GM18508 (cell line): Measurements from ENCODE around the gene MRPL54.
"Not testable (repeated sequence)": the region's sequence is repeated elsewhere in the genome, so short reads cannot be mapped to it uniquely, and the experiment has no call there.

ENCODE experiments used
- ATAC-seq: cut with Tn5 transposase; IDR thresholded peaks from one replicate; pipeline ENCODE4 v1.9.1; 2021; ENCODE audit warnings: moderate number of reproducible peaks; ENCODE audit not compliant: insufficient read depth, unreplicated experiment

MRPL54 gene

GRCh38 chr19:3738477-3739220, 23.8 kb upstream of the MRPL54 start:
- no peak for ATAC-seq

GRCh38 chr19:3740431-3740830, 22.1 kb upstream of the MRPL54 start:
- no peak for ATAC-seq

DNA sequence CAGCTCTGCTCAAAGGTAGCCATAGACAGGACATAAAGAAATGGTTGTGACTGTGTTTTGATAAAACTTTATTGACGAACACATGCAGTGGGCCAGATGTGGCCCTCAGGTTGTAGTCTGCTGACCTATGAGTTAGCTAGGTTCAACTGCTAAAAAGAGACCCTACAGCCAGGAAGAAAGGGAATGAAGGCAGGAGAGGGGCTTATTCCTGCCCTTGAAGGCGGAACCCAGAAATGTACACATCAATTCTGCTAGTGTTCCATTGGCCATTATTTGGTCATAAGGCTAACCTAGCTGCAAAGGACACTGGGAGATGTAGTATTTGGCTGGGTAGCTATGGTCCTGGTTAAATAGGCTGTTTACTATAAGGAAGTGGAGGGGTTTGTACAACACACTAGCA, 19.0 kb upstream of the MRPL54 start:
- ATAC-seq = no peak

DNA sequence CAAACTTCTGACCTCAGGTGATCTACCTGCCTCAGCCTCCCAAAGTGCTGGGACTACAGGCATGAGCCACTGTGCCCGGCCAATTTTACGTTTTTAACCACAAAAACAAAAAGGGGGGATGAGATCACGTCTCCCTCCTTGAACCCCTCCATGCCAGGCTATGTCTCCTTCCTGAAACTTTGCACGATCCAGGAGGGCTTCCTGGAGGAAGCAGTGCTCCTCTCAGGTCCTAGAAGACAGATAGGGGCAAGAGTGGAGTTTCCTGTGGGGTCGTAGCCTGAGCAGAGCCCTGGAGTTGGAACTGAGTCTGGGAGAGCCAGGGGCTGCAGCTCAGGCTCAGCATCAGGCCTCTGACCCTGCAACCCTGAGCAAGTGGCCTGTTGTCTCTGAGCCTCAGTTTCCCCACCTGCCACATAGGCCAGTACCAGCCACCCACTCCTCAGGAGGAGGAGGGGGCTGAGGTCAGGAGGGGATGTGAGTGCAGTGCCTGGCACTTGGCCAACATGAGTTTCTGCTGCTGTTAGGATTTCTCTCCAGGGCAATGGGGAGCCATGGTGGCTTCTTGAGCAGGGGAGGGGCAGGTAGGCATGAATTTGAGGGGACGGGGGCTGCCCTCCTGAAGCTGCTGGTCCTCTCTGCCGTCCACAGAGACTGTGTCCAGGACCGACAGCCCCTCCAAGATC, 17.0 kb upstream of the MRPL54 start:
- no peak for ATAC-seq

DNA sequence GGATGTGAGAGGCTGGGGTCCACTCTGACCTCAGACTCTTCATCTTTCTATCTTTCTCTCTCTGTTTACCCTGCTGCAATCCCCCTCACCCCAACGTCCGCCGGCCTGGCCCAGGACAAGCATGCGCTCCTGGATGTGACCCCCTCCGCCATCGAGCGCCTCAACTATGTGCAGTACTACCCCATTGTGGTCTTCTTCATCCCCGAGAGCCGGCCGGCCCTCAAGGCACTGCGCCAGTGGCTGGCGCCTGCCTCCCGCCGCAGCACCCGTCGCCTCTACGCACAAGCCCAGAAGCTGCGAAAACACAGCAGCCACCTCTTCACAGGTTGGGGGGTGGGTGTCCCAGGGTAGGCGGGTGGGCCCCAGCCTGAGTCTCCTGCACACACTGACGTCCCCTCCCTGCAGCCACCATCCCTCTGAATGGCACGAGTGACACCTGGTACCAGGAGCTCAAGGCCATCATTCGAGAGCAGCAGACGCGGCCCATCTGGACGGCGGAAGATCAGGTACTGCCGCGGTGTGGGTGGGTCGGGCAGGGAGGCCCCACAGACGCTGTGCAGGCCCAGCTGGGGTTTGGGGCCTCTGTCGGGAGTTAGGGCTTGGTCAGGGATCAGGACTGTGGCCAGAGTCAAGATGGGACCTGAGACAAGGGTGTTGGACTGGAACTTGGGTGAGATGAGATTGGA, 16.0 kb upstream of the MRPL54 start:
- no peak for ATAC-seq

DNA sequence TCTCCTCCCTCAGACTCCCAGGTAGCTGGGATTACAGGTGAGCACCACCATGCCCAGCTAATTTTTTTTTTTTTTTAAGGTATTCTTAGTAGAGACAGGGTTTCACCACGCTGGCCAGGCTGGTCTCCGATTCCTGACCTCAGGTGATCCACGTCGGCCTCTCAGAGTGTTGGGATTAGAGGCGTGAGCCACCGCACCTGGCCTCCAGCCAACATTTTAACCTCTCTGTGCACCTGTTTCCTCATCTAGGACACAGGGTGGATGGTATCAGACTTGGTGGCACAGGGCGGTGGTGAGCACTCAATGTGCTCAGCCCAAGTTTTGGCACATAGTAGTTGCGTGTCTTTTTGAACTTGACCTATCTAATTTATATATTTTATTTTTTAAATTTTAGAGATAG, 13.5 kb upstream of the MRPL54 start:
- ATAC-seq = no peak

- ATAC-seq = no peak
Measured at GRCh38 chr19:3750211-3750610, 12.3 kb upstream of the MRPL54 start.

DNA sequence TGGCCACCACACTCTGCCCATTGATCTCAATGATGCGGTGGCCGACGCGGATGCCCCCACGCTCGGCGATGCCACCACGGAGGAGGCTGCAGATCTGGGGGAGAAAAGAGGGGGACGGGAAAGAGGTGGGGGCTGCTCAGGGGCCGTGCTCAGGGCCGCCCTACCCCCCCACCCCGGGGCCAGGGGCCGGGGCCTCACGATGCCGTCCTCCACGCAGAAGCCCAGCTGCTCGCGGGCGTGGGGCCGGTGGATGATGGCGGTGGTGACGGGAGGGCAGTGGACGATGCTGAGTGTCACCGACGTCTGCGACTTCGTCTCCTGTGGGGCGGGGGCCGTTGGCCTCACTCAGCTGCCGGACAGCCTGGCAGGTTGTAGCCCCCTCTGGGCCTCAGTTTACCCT, 11.2 kb upstream of the MRPL54 start:
- no peak for ATAC-seq

- ATAC-seq = no peak
Measured at GRCh38 chr19:3752492-3752891, 10.0 kb upstream of the MRPL54 start.

- ATAC-seq = no peak
Measured at GRCh38 chr19:3753631-3754410, 8.7 kb upstream of the MRPL54 start.

GRCh38 chr19:3757705-3758104, 4.8 kb upstream of the MRPL54 start:
- ATAC-seq = not testable (repeated sequence)

GRCh38 chr19:3758297-3758696, 4.2 kb upstream of the MRPL54 start:
- ATAC-seq = not testable (repeated sequence)

- no peak for ATAC-seq
Measured at GRCh38 chr19:3759482-3760254, 2.8 kb upstream of the MRPL54 start.

DNA sequence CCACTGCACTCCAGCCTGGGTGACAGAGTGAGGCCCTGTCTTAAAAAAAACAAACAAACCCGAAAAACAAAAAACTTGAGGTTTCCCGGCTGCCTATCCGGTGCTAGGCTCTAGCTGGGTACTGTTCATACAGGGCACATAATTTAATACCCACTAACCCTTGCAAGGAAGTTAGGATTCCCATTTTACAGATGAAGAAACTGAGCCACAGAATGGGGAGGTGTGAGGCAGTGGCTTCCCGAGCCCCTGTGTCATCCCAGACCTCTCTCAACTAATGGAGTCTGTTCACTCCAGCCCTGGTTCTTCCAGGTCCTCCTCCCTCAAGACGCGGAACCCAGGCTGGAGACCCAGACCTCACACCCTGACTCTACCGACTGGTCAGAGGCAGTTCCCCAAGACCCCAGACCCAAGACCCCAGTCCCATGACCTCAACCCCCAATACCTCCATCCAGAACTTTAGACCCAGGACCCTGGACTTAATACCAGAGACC, 1.6 kb upstream of the MRPL54 start:
- ATAC-seq = no peak

GRCh38 chr19:3761382-3762129, 926 bp upstream of the MRPL54 start, which contains the start of gene APBA3:
Gene APBA3 (minus strand): TSS chr19:3761692. CDS start chr19:3760264, 1,428 bp downstream.
- ATAC-seq = no peak

DNA sequence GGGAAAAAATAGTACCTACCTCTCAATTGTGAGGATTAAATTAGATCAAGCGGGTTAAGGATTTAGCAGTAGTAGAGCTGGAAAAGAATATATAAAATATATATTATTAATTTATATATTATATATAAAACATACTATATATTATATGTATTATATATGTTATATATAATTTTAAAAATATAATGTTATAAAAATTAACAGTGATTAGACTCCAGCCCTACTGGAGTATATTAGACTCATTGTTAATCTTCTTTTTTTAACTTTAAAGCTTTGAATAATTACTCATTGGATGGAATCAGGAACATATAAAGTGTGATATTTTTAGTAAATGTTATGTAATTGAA, 380 bp upstream of the MRPL54 start:
- ATAC-seq = no peak

DNA sequence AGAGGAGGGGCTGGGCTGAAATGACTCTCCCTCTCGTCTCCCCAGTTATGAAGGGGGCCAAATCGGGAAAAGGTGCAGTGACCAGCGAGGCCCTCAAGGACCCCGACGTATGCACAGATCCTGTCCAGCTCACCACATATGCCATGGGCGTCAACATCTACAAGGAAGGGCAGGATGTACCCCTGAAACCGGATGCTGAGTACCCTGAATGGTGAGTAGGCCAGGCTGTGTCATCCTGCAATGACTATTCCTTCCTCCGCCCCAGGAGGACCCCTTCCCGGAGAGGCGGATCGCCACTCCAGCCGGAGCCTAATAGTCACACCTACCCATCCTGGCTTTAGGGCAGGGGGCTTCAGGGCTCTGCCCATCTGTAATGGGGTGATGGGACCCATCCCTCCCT, 2.6 kb downstream of the MRPL54 start:
- ATAC-seq = no peak

DNA sequence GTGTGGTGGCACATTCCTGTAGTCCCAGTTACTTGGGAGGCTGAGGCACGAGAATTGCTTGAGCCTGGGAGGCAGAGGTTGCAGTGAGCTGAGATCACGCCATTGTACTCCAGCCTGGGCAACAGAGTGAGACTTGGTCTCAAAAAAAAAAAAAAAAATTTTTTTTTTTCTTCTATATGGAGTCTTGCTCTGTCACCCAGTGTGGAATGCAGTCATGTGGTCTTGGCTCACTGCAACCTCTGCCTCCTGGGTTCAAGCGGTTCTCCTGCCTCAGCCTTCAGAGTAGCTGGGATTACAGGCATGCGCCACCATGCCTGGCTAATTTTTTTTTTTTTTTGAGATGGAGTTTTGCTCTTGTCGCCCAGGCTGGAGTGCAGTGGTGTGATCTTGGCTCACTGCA, 3.3 kb downstream of the MRPL54 start:
- ATAC-seq = not testable (repeated sequence)

DNA sequence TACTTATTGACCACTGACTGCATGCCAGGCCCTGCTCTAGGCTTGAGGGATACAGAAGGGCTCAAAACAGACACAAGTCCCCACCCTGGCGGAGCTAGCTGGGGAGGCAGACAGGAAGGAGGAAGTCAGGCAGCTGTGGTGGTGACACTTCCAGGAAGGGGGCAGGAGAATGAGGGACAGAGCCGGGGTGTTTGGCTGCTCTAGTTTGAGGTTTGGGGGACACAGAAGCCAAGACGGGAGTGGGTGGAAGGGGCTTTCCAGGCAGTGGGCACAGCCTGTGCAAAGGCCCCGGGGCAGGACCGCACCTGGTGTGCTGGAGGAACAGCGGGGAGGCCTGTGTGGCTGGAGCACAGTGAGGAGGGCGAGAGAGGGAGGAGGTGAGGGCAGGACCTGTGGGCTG, 4.0 kb downstream of the MRPL54 start:
- ATAC-seq = no peak
